Endothelial cell of umbilical vein (primary cell): ENCODE measurements around the gene GOLGA8R.
"Not testable (repeated sequence)": the region's sequence is repeated elsewhere in the genome, so short reads cannot be mapped to it uniquely, and the experiment has no call there.

ENCODE experiments used
- CTCF ChIP-seq, 2 donors: IDR thresholded peaks; 1 replicate in 1 of 2; 2 replicates in 1 of 2; pipeline ENCODE4 v1.5.1; 2011; ENCODE audit warnings: low read length in 2 of 2, mild to moderate bottlenecking in 2 of 2, moderate library complexity in 2 of 2, control low read depth in 1 of 2, inconsistent platforms in 1 of 2, low read depth in 1 of 2; ENCODE audit not compliant: insufficient read depth in 1 of 2; ENCODE audit errors: extremely low read depth in 1 of 2
- FOS ChIP-seq: IDR thresholded peaks from 2 replicates; pipeline ENCODE4 v1.6.1; 2011; ENCODE audit warnings: mild to moderate bottlenecking, low read length, moderate library complexity, borderline replicate concordance; ENCODE audit not compliant: insufficient read depth
- POLR2A ChIP-seq: IDR thresholded peaks from 2 replicates; pipeline ENCODE4 v1.6.1; 2012; ENCODE audit warnings: low read depth, mild to moderate bottlenecking, control low read depth, low read length
- POLR2AphosphoS5 ChIP-seq: IDR thresholded peaks from 2 replicates; pipeline ENCODE4 v1.6.1; 2012; ENCODE audit warnings: low read depth, mild to moderate bottlenecking, control low read depth, low read length, moderate library complexity; ENCODE audit not compliant: insufficient read depth

GRCh38 chr15:30367246-30367645, 46.8 kb downstream of the GOLGA8R start:
- TF ChIP-seq CTCF (IDR thresholded peaks at IDR 0.05; ENCODE audit: extremely low read depth in 1 of 2, insufficient read depth in 1 of 2, low read depth in 1 of 2, low read length in 2 of 2); POLR2A; FOS; POLR2AphosphoS5: not testable (repeated sequence)
